A673 (cell line): ENCODE results near the gene DLX4. TPM values are rescaled to one million over a fixed set of nuclear protein-coding genes. Genes with fewer than 3 reads are reported as not detected.

Source experiments
- BruUV-seq: library from RNA; stranded (reverse); fragments of 400-500 nt; replicated peaks from 2 replicates; lab custom pipeline; 2021; lab: Mats Ljungman, UMichigan
- CTCF ChIA-PET: fragments of 300-600 bp; sonication (Branson Sonifier 250); formaldehyde crosslinking; loops from one replicate; lab custom pipeline; 2022; ENCODE audit warnings: antibody characterized with exemption; lab: Charles Lee
- POLR2A ChIA-PET: fragments of 300-600 bp; sonication (Branson Sonifier 250); formaldehyde crosslinking; loops from one replicate; lab custom pipeline; 2022; ENCODE audit warnings: antibody characterized with exemption; ENCODE audit not compliant: low non-redundant PET; lab: Charles Lee
- DNase-seq: peaks from one replicate; pipeline ENCODE4 v3.0.0-alpha.2; 2015; ENCODE audit warnings: low spot score
- H3K27ac ChIP-seq: fragments of 200-600 bp; sonication (generic); 2 replicates; pipeline ENCODE4 v1.5.1; 2016; ENCODE audit warnings: mixed run types, low read depth, mild to moderate bottlenecking, mixed read lengths, antibody characterized with exemption, low read length; ENCODE audit not compliant: poor library complexity, severe bottlenecking
- H3K27me3 ChIP-seq: fragments of 200-600 bp; sonication (generic); replicated peaks from 2 replicates; pipeline ENCODE4 v1.6.1; 2017; ENCODE audit warnings: mixed run types, low read depth, mild to moderate bottlenecking, mixed read lengths, antibody characterized with exemption, low read length; ENCODE audit not compliant: insufficient read depth, poor library complexity
- H3K36me3 ChIP-seq: fragments of 200-600 bp; sonication (generic); 2 replicates; pipeline ENCODE4 v1.6.1; 2016; ENCODE audit warnings: mixed run types, mild to moderate bottlenecking, mixed read lengths, antibody characterized with exemption, low read length; ENCODE audit not compliant: insufficient read depth, poor library complexity, severe bottlenecking
- H3K4me1 ChIP-seq: fragments of 200-600 bp; sonication (generic); 2 replicates; pipeline ENCODE4 v1.6.1; 2017; ENCODE audit warnings: mixed run types, mild to moderate bottlenecking, mixed read lengths, antibody characterized with exemption, low read length; ENCODE audit not compliant: insufficient read depth, poor library complexity, severe bottlenecking
- H3K4me3 ChIP-seq: fragments of 200-600 bp; sonication (generic); 2 replicates; pipeline ENCODE4 v1.5.1; 2016; ENCODE audit warnings: low read depth, mixed run types, mild to moderate bottlenecking, mixed read lengths, low read length; ENCODE audit not compliant: poor library complexity, severe bottlenecking
- H3K9me3 ChIP-seq: fragments of 200-600 bp; sonication (generic); 2 replicates; pipeline ENCODE4 v1.6.1; 2016; ENCODE audit warnings: mixed run types, low read depth, mild to moderate bottlenecking, mixed read lengths, antibody characterized with exemption, low read length; ENCODE audit not compliant: poor library complexity, severe bottlenecking
- EZH2 ChIP-seq: fragments of 200-600 bp; sonication (generic); IDR thresholded peaks from 2 replicates; pipeline ENCODE4 v1.6.1; 2017; ENCODE audit warnings: borderline replicate concordance, low read depth, mild to moderate bottlenecking, mixed read lengths, antibody characterized with exemption, low read length; ENCODE audit not compliant: poor library complexity, severe bottlenecking
- intact Hi-C: fragments of 100-400 bp; cut with micrococcal nuclease; formaldehyde crosslinking; loops from one replicate; pipeline ENCODE4 v1.10.0; 2022; ENCODE audit not compliant: unreplicated experiment
- total RNA-seq: library from RNA; stranded (reverse); gene quantifications from 2 replicates; pipeline ENCODE4 v1.2.3, GENCODE V29; 2021
- TF ChIP-seq, protein P1 (sequence below): fragments of 300-800, 200-600 bp; sonication (generic); conservative IDR thresholded peaks from 2 replicates; pipeline ENCODE4 v1.5.1; 2017; ENCODE audit warnings: low read depth, mild to moderate bottlenecking, antibody characterized with exemption, low read length, moderate library complexity, mixed read lengths

Gene DLX4
- total RNA-seq, 1 experiment from 2014 or later = 0.82 TPM

DNA sequence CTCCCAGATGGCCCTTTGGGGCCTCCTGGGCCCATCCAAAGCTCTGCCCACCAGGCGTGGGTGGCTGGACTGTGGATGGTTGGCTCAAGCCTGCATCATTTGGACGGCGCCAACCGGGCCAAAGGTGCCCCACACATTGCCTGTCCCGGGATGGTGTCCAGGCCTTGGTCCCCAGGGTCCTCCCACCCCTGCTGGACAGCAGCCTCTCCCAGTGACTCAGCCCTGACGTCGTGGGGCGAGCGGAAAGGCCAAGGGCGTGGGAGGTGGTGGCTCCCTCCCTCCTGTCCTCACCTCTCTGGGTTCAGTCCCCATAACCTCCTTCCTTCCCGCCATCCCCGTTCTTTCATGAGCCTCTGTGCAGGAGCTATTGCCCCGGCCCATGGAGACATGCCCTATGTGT lies 42.1 kb upstream of the DLX4 start:
- CTCF ChIA-PET = interaction anchor here (0.6 kb wide), 1 partner anchor 13 kb away, joined by 3 read pairs; no protein-coding TSS in a partner anchor
- Histone ChIP-seq H3K27ac (no peak overlapping the region), H3K36me3 (no peaks in the 10 kb centered on the region), H3K27me3 (no peaks in the 10 kb centered on the region), H3K4me3 (no peak overlapping the region), H3K9me3 (no peaks in the 10 kb centered on the region), H3K4me1 (peaks cover 4% of the 10 kb centered on the region)
- BruUV-seq = no TSS peak
- intact Hi-C loops = no loop called here
- TF ChIP-seq, protein P1, sequence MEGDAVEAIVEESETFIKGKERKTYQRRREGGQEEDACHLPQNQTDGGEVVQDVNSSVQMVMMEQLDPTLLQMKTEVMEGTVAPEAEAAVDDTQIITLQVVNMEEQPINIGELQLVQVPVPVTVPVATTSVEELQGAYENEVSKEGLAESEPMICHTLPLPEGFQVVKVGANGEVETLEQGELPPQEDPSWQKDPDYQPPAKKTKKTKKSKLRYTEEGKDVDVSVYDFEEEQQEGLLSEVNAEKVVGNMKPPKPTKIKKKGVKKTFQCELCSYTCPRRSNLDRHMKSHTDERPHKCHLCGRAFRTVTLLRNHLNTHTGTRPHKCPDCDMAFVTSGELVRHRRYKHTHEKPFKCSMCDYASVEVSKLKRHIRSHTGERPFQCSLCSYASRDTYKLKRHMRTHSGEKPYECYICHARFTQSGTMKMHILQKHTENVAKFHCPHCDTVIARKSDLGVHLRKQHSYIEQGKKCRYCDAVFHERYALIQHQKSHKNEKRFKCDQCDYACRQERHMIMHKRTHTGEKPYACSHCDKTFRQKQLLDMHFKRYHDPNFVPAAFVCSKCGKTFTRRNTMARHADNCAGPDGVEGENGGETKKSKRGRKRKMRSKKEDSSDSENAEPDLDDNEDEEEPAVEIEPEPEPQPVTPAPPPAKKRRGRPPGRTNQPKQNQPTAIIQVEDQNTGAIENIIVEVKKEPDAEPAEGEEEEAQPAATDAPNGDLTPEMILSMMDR = no peak
- TF ChIP-seq EZH2 = no peak
- POLR2A ChIA-PET = no interaction called here
- no peak for DNase-seq

DNA sequence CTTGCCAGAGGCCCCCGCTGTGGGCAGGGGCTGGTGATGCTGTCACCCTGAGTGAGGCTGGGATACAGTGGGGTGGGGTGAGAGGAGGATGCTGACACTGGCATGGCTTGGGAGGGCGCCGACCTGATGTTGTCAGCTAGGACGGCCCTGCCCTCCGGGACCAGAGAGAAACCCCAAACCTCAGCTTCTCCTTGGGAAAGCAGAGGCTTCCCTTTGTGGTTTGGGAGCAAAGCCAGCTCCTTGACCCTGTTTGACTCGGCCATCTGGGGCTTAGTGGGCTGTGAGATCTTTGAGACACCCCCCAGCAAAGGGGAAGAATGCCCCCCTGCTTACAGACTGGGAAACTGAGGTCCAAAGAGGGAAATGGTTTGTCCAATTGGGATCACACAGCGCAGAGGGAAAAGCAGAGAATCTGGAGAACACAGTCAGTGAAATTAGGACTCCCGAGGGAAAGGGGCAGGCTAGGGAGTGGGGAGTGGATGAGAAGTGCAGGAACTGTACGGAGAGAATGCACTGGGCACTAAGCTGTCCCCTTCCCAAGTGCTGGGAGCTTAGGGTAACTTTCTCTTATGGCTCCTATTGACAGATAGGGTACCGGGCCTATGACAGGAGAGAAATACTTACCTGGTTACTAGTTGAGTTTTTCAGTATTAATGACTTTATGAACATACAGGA lies 40.7 kb upstream of the DLX4 start:
- peaks cover 11% of the 10 kb centered on the region for H3K4me1 ChIP-seq
- no peaks in the 10 kb centered on the region for H3K9me3 ChIP-seq
- POLR2A ChIA-PET = no interaction called here
- DNase-seq = no peak
- H3K27me3 ChIP-seq = no peaks in the 10 kb centered on the region
- no peak overlapping the region for H3K4me3 ChIP-seq
- no peak overlapping the region for H3K27ac ChIP-seq
- CTCF ChIA-PET = interaction anchor here (0.8 kb wide), 1 partner anchor 24 kb away, joined by 3 read pairs; no protein-coding TSS in a partner anchor
- TF ChIP-seq, protein P1 = no peak
- TF ChIP-seq EZH2 = no peak
- no peaks in the 10 kb centered on the region for H3K36me3 ChIP-seq
- BruUV-seq = no TSS peak
- intact Hi-C loops = no loop called here

- DNase-seq = no peak
- ChIA-PET CTCF (no interaction called here), POLR2A (no interaction called here)
- Histone ChIP-seq H3K27me3 (no peaks in the 10 kb centered on the region), H3K4me1 (peaks cover 11% of the 10 kb centered on the region), H3K9me3 (no peaks in the 10 kb centered on the region), H3K36me3 (no peaks in the 10 kb centered on the region), H3K27ac (no peak overlapping the region), H3K4me3 (no peak overlapping the region)
- no TSS peak for BruUV-seq
- intact Hi-C loops = no loop called here
- TF ChIP-seq, protein P1 = no peak
Observed at GRCh38 chr17:49928837-49929475, 40.0 kb upstream of the DLX4 start.
